ENCODE results near the gene CPT1C.

GRCh38 chr19:49679771-49680413, 11.0 kb upstream of the CPT1C start:
- TF ChIP-seq POLR2AphosphoS5 (IDR thresholded peaks at IDR 0.05; ENCODE audit: low read depth, low read length) (no peak), SIN3A (IDR thresholded peaks at IDR 0.05; ENCODE audit: borderline replicate concordance, insufficient read depth, low read length) (no peak)
- TF ChIP-seq, protein P1, sequence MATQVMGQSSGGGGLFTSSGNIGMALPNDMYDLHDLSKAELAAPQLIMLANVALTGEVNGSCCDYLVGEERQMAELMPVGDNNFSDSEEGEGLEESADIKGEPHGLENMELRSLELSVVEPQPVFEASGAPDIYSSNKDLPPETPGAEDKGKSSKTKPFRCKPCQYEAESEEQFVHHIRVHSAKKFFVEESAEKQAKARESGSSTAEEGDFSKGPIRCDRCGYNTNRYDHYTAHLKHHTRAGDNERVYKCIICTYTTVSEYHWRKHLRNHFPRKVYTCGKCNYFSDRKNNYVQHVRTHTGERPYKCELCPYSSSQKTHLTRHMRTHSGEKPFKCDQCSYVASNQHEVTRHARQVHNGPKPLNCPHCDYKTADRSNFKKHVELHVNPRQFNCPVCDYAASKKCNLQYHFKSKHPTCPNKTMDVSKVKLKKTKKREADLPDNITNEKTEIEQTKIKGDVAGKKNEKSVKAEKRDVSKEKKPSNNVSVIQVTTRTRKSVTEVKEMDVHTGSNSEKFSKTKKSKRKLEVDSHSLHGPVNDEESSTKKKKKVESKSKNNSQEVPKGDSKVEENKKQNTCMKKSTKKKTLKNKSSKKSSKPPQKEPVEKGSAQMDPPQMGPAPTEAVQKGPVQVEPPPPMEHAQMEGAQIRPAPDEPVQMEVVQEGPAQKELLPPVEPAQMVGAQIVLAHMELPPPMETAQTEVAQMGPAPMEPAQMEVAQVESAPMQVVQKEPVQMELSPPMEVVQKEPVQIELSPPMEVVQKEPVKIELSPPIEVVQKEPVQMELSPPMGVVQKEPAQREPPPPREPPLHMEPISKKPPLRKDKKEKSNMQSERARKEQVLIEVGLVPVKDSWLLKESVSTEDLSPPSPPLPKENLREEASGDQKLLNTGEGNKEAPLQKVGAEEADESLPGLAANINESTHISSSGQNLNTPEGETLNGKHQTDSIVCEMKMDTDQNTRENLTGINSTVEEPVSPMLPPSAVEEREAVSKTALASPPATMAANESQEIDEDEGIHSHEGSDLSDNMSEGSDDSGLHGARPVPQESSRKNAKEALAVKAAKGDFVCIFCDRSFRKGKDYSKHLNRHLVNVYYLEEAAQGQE (IDR thresholded peaks at IDR 0.05; ENCODE audit: insufficient read depth in 1 of 2, low read depth in 2 of 2, low read length in 2 of 2): no peak
